H9 (cell line): ENCODE data around the gene GRIP1. TPM values are rescaled to one million over a fixed set of nuclear protein-coding genes. Genes with fewer than 3 reads are reported as not detected.

ENCODE experiments used
- DNase-seq: peaks from one replicate; pipeline ENCODE4 v3.0.0-alpha.2; 2017
- H2AFZ ChIP-seq: one replicate; pipeline ENCODE4 v1.6.1; 2013; ENCODE audit warnings: mild to moderate bottlenecking, low read length, control low read depth, moderate library complexity
- H2AK5ac ChIP-seq: 2 replicates; pipeline ENCODE4 v1.6.1; 2013; ENCODE audit warnings: low read length, control low read depth, mixed read lengths; ENCODE audit not compliant: insufficient read length
- H2BK120ac ChIP-seq: one replicate; pipeline ENCODE4 v1.6.1; 2013; ENCODE audit warnings: low read depth, mild to moderate bottlenecking, low read length, control low read depth, inconsistent platforms; ENCODE audit not compliant: poor library complexity, severe bottlenecking
- H2BK12ac ChIP-seq: 2 replicates; pipeline ENCODE4 v1.6.1; 2013; ENCODE audit warnings: low read length, control low read depth, mixed read lengths, low read depth; ENCODE audit not compliant: insufficient read length
- H2BK15ac ChIP-seq: 2 replicates; pipeline ENCODE4 v1.6.1; 2013; ENCODE audit warnings: low read depth, low read length, control low read depth
- H2BK20ac ChIP-seq: one replicate; pipeline ENCODE4 v1.6.1; 2013; ENCODE audit warnings: low read depth, mild to moderate bottlenecking, low read length, control low read depth, inconsistent platforms; ENCODE audit not compliant: poor library complexity, severe bottlenecking
- H2BK5ac ChIP-seq: 2 replicates; pipeline ENCODE4 v1.6.1; 2013; ENCODE audit warnings: low read length, control low read depth, mixed read lengths; ENCODE audit not compliant: insufficient read length
- H3K14ac ChIP-seq: 2 replicates; pipeline ENCODE4 v1.6.1; 2013; ENCODE audit warnings: low read length, control low read depth; ENCODE audit not compliant: insufficient read depth
- H3K18ac ChIP-seq: 2 replicates; pipeline ENCODE4 v1.6.1; 2013; ENCODE audit warnings: low read depth, mild to moderate bottlenecking, mixed read lengths, low read length, control low read depth; ENCODE audit not compliant: insufficient read length
- H3K23ac ChIP-seq: 2 replicates; pipeline ENCODE4 v1.6.1; 2013; ENCODE audit warnings: low read length, control low read depth, mixed read lengths, low read depth; ENCODE audit not compliant: insufficient read length
- H3K23me2 ChIP-seq: 2 replicates; pipeline ENCODE4 v1.6.1; 2013; ENCODE audit warnings: low read depth, mild to moderate bottlenecking, mixed read lengths, low read length, control low read depth; ENCODE audit not compliant: insufficient read length, poor library complexity, severe bottlenecking
- H3K27ac ChIP-seq: 2 replicates; pipeline ENCODE4 v1.5.1; 2013; ENCODE audit warnings: low read length, control low read depth, mixed read lengths, low read depth; ENCODE audit not compliant: insufficient read length
- H3K27me3 ChIP-seq: 2 replicates; pipeline ENCODE4 v1.6.1; 2013; ENCODE audit warnings: low read length, control low read depth, inconsistent platforms; ENCODE audit not compliant: insufficient read depth
- H3K4ac ChIP-seq: 2 replicates; pipeline ENCODE4 v1.6.1; 2013; ENCODE audit warnings: low read depth, mild to moderate bottlenecking, control low read depth, inconsistent platforms, low read length, moderate library complexity
- H3K4me1 ChIP-seq: 2 replicates; pipeline ENCODE4 v1.6.1; 2013; ENCODE audit warnings: low read length, control low read depth, inconsistent platforms; ENCODE audit not compliant: insufficient read depth
- H3K4me2 ChIP-seq: 2 replicates; pipeline ENCODE4 v1.6.1; 2013; ENCODE audit warnings: low read length, control low read depth, mixed read lengths; ENCODE audit not compliant: insufficient read length, insufficient read depth
- H3K56ac ChIP-seq: 2 replicates; pipeline ENCODE4 v1.6.1; 2013; ENCODE audit warnings: low read depth, mild to moderate bottlenecking, mixed read lengths, low read length, control low read depth; ENCODE audit not compliant: insufficient read length
- H3K79me1 ChIP-seq: 2 replicates; pipeline ENCODE4 v1.6.1; 2013; ENCODE audit warnings: low read depth, mild to moderate bottlenecking, moderate library complexity, low read length, control low read depth, inconsistent platforms; ENCODE audit not compliant: insufficient read depth, poor library complexity, severe bottlenecking
- H3K79me2 ChIP-seq: 2 replicates; pipeline ENCODE4 v1.6.1; 2013; ENCODE audit warnings: low read length, control low read depth, inconsistent platforms; ENCODE audit not compliant: insufficient read depth
- H3K9ac ChIP-seq: 2 replicates; pipeline ENCODE4 v1.6.1; 2013; ENCODE audit warnings: low read length, control low read depth, mixed read lengths; ENCODE audit not compliant: insufficient read length; ENCODE audit errors: extremely low read depth
- H3K9me3 ChIP-seq: one replicate; pipeline ENCODE4 v1.6.1; 2013; ENCODE audit warnings: low read depth, low read length, inconsistent platforms; ENCODE audit not compliant: control insufficient read depth
- H3T11ph ChIP-seq: one replicate; pipeline ENCODE4 v1.6.1; 2013; ENCODE audit warnings: mild to moderate bottlenecking, low read length, control low read depth, inconsistent platforms
- H4K20me1 ChIP-seq: one replicate; pipeline ENCODE4 v1.6.1; 2013; ENCODE audit not compliant: control insufficient read depth, insufficient read length, insufficient read depth
- H4K5ac ChIP-seq: 2 replicates; pipeline ENCODE4 v1.6.1; 2013; ENCODE audit warnings: low read depth, mild to moderate bottlenecking, mixed read lengths, low read length, control low read depth; ENCODE audit not compliant: insufficient read length
- H4K8ac ChIP-seq: replicated peaks from 2 replicates; pipeline ENCODE4 v1.6.1; 2013; ENCODE audit warnings: low read length, control low read depth, mixed read lengths, low read depth; ENCODE audit not compliant: insufficient read length
- H4K91ac ChIP-seq: 2 replicates; pipeline ENCODE4 v1.6.1; 2013; ENCODE audit warnings: low read depth, mild to moderate bottlenecking, moderate library complexity, mixed read lengths, low read length, control low read depth; ENCODE audit not compliant: insufficient read length
- H3K27ac Mint-ChIP-seq, 3 experiments: 2 replicates in 2 of 3; 3 replicates in 1 of 3; pipeline ENCODE4 v1.8.0; 2020 to 2021; ENCODE audit warnings: mixed read lengths in 3 of 3, mild to moderate bottlenecking in 1 of 3, moderate library complexity in 1 of 3
- H3K27me3 Mint-ChIP-seq: 2 replicates; pipeline ENCODE4 v1.8.0; 2021; ENCODE audit warnings: low read depth, mild to moderate bottlenecking, moderate library complexity, mixed read lengths
- H3K36me3 Mint-ChIP-seq, 3 experiments: 2 replicates in 2 of 3; 3 replicates in 1 of 3; pipeline ENCODE4 v1.8.0; 2020 to 2021; ENCODE audit warnings: low read depth in 3 of 3, mixed read lengths in 3 of 3; ENCODE audit not compliant: insufficient read depth in 1 of 3
- H3K4me1 Mint-ChIP-seq, 2 experiments: 2 replicates each; pipeline ENCODE4 v1.8.0; 2020; ENCODE audit warnings: mixed read lengths in 2 of 2
- H3K4me3 Mint-ChIP-seq, 2 experiments: 2 replicates in 1 of 2; 3 replicates in 1 of 2; pipeline ENCODE4 v1.8.0; 2020 to 2021; ENCODE audit warnings: mild to moderate bottlenecking in 2 of 2, mixed read lengths in 2 of 2, moderate library complexity in 1 of 2
- H3K9me3 Mint-ChIP-seq, 2 experiments: 2 replicates in 1 of 2; 3 replicates in 1 of 2; pipeline ENCODE4 v1.8.0; 2020; ENCODE audit warnings: mild to moderate bottlenecking in 2 of 2, mixed read lengths in 2 of 2, moderate library complexity in 1 of 2
- WGBS: extraction: QIAGEN DNeasy Blood & Tissue Kit; methylation state at CpG from one replicate; pipeline ENCODE4 v1.1.7; 2013; ENCODE audit warnings: missing lambda C conversion rate, low lambda C conversion rate, mixed read lengths; ENCODE audit not compliant: insufficient read length; ENCODE audit errors: extremely low coverage; 5-methylcytosine and 5-hydroxymethylcytosine counted together
- total RNA-seq: library from RNA; stranded (reverse); gene quantifications from 2 replicates; pipeline ENCODE4 v1.2.1, GENCODE V29; 2021
- TF ChIP-seq, protein P1 (sequence below): fragments of 200-600 bp; sonication (generic); conservative IDR thresholded peaks from 3 replicates; pipeline ENCODE4 v1.8.0; 2021; ENCODE audit warnings: antibody characterized with exemption, mild to moderate bottlenecking

The GRIP1 gene
- total RNA-seq, 1 experiment from 2014 or later = 19.5 TPM

DNA sequence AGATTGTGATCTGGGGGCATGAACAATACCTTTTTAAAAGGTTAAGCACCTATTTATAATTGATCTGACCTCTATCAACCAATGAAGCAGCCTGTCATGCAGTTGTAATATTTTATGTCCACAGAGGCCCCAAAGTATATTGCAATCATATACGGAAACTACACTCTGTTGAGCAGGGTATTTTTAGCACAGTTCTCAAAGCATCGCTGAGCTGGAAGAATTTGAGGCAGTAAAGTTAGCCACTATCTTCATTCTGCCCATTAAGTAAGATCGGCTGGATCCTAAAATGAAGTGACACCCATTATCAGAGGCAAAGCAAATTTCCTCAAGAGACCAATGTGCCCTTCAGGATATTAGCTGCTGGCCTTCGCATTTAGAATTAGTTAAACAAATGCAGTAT is 47.7 kb upstream of the GRIP1 start:
- no peak overlapping the region for H4K8ac ChIP-seq
- H2AK5ac ChIP-seq = no peak overlapping the region
- no peaks in the 10 kb centered on the region for H3K79me1 ChIP-seq
- H4K91ac ChIP-seq = no peak overlapping the region
- no peaks in the 10 kb centered on the region for H3K9me3 ChIP-seq
- H3T11ph ChIP-seq = no peak overlapping the region
- no peak overlapping the region for H2AFZ ChIP-seq
- no peaks in the 10 kb centered on the region; a peak in 1 of 5 replicates for H3K9me3 Mint-ChIP-seq
- H3K27ac Mint-ChIP-seq = no peak overlapping the region
- no CpG with 5 or more reads among the region's 4 CpGs for WGBS
- TF ChIP-seq, protein P1, sequence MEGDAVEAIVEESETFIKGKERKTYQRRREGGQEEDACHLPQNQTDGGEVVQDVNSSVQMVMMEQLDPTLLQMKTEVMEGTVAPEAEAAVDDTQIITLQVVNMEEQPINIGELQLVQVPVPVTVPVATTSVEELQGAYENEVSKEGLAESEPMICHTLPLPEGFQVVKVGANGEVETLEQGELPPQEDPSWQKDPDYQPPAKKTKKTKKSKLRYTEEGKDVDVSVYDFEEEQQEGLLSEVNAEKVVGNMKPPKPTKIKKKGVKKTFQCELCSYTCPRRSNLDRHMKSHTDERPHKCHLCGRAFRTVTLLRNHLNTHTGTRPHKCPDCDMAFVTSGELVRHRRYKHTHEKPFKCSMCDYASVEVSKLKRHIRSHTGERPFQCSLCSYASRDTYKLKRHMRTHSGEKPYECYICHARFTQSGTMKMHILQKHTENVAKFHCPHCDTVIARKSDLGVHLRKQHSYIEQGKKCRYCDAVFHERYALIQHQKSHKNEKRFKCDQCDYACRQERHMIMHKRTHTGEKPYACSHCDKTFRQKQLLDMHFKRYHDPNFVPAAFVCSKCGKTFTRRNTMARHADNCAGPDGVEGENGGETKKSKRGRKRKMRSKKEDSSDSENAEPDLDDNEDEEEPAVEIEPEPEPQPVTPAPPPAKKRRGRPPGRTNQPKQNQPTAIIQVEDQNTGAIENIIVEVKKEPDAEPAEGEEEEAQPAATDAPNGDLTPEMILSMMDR = no peak
- H3K23me2 ChIP-seq = no peaks in the 10 kb centered on the region
- no peak overlapping the region for H3K4me2 ChIP-seq
- H3K4me1 Mint-ChIP-seq = no peaks in the 10 kb centered on the region
- no peak overlapping the region for H2BK120ac ChIP-seq
- H2BK20ac ChIP-seq = no peak overlapping the region
- no peaks in the 10 kb centered on the region for H3K36me3 Mint-ChIP-seq
- no peaks in the 10 kb centered on the region for H3K4me1 ChIP-seq
- no peak overlapping the region for H3K18ac ChIP-seq
- H2BK12ac ChIP-seq = no peak overlapping the region
- no peak for DNase-seq
- no peak overlapping the region for H3K23ac ChIP-seq
- no peaks in the 10 kb centered on the region for H3K79me2 ChIP-seq
- H4K20me1 ChIP-seq = no peaks in the 10 kb centered on the region
- no peak overlapping the region for H3K9ac ChIP-seq
- no peak overlapping the region for H3K4ac ChIP-seq
- H4K5ac ChIP-seq = no peak overlapping the region
- no peak overlapping the region for H3K4me3 Mint-ChIP-seq
- H2BK5ac ChIP-seq = no peak overlapping the region
- no peak overlapping the region for H3K14ac ChIP-seq
- no peaks in the 10 kb centered on the region for H3K27me3 Mint-ChIP-seq
- no peak overlapping the region for H2BK15ac ChIP-seq
- no peaks in the 10 kb centered on the region for H3K27me3 ChIP-seq
- no peak overlapping the region for H3K56ac ChIP-seq
- no peak overlapping the region for H3K27ac ChIP-seq
